Body of pancreas (tissue), 4 donors: ENCODE data around the gene HOTAIR.

Experiments
- CTCF ChIP-seq, 7 experiments: fragments of 450-650 bp in 4 of 7; fragments of 200-600 bp in 3 of 7; sonication (generic) in 3 of 7; IDR thresholded peaks; one replicate each; pipeline ENCODE4 v1.5.1; 2016 to 2019; ENCODE audit warnings: antibody characterized with exemption in 7 of 7
- POLR2A ChIP-seq, 3 donors: fragments of 450-650 bp; IDR thresholded peaks; one replicate each; pipeline ENCODE4 v1.6.1; 2016; ENCODE audit warnings: antibody characterized with exemption in 3 of 3, mild to moderate bottlenecking in 2 of 3

GRCh38 chr12:53932915-53933314 lies 41.8 kb downstream of the HOTAIR start:
- no peak for TF ChIP-seq CTCF (IDR thresholded peaks at IDR 0.05)
- no peak for TF ChIP-seq POLR2A (IDR thresholded peaks at IDR 0.05)
